Measurements from ENCODE around the gene SPANXN2. TPM values are rescaled to one million over a fixed set of nuclear protein-coding genes. Genes with fewer than 3 reads are reported as not detected.

SPANXN2 gene
- total and polyA plus RNA-seq, 2 of the 8 experiments (the other 6 are each of a cell fraction or from before 2014, with no cell fraction given) = not detected

GRCh38 chrX:143768976-143769375, 48.4 kb upstream of the SPANXN2 start (continued):
- no peak for TF ChIP-seq CHD7 (IDR thresholded peaks at IDR 0.05; ENCODE audit: insufficient replicate concordance, low read length)
- TF ChIP-seq HDAC6 (IDR thresholded peaks at IDR 0.05; ENCODE audit: low read depth, low read length) = no peak
- TF ChIP-seq BCL11A (IDR thresholded peaks at IDR 0.05; ENCODE audit: low read depth in 2 of 2, low read length in 2 of 2) = no peak
- no peak for TF ChIP-seq CTCF (IDR thresholded peaks at IDR 0.05; ENCODE audit: control extremely low read depth in 1 of 3, insufficient read depth in 1 of 3, low read depth in 1 of 3, low read length in 3 of 3)
- TF ChIP-seq PHF8 (conservative IDR thresholded peaks at IDR 0.05; ENCODE audit: low read depth, low read length) = no peak

All from H1 (cell line).